Stimulated activated CD8-positive, alpha-beta memory T cell treated with anti-CD3 and anti-CD28 coated beads, Interleukin-12 subunit alpha, Interleukin-12 subunit beta, amount 100 ng/mL, for 1 hour (primary cell): ENCODE results near the gene MST1.

ENCODE experiments used
- DNase-seq: peaks from one replicate; pipeline ENCODE4 v3.0.0-alpha.2; 2020; ENCODE audit warnings: low read depth

Gene MST1

DNA sequence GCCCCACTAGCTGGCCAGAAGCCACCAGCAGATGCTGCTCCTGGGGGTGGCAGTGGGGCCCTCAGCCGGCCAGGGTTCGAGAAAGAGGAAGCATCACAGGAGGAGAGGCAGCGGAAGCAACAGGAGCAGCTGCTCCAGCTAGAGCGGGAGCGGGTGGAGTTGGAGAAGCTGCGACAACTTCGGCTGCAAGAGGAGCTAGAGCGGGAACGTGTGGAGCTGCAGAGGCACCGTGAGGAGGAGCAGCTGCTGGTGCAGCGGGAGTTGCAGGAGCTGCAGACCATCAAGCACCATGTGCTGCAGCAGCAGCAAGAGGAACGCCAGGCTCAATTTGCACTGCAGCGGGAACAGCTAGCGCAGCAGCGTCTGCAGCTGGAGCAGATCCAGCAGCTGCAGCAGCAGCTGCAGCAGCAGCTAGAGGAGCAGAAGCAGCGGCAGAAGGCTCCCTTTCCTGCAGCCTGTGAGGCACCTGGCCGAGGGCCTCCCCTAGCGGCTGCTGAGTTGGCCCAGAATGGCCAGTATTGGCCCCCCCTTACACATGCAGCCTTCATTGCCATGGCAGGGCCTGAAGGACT lies 32.6 kb downstream of the MST1 start:
- DNase-seq: no peak

DNA sequence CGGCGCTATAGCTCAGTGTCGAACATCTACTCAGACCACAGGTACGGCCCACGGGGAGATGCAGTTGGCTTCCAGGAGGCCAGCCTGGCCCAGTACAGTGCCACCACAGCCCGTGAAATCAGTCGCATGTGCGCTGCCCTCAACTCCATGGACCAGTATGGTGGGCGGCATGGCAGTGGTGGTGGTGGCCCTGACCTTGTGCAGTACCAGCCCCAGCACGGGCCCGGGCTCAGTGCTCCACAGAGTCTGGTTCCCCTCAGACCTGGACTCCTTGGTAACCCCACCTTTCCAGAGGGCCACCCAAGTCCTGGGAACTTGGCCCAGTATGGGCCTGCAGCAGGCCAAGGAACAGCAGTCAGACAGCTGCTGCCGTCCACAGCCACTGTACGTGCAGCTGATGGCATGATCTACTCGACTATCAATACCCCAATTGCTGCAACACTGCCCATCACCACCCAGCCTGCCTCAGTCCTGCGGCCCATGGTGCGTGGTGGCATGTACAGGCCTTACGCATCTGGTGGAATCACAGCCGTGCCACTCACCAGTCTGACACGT lies 33.5 kb downstream of the MST1 start:
- no peak for DNase-seq

DNA sequence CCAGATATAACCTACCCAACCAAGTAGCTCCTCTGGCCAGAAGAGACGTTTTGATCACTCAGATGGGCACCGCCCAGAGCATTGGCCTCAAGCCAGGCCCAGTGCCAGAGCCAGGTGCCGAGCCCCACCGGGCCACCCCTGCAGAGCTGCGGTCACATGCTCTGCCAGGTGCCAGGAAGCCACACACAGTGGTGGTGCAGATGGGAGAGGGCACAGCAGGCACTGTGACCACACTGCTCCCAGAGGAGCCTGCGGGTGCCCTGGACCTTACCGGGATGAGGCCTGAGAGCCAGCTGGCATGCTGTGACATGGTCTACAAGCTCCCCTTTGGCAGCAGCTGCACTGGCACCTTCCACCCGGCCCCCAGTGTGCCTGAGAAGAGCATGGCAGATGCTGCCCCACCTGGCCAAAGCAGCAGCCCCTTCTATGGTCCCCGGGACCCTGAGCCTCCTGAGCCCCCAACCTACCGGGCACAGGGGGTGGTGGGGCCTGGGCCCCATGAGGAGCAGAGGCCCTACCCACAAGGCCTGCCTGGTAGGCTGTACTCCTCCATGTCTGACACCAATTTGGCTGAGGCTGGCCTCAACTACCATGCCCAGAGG lies 34.2 kb downstream of the MST1 start:
- DNase-seq: no peak

DNA sequence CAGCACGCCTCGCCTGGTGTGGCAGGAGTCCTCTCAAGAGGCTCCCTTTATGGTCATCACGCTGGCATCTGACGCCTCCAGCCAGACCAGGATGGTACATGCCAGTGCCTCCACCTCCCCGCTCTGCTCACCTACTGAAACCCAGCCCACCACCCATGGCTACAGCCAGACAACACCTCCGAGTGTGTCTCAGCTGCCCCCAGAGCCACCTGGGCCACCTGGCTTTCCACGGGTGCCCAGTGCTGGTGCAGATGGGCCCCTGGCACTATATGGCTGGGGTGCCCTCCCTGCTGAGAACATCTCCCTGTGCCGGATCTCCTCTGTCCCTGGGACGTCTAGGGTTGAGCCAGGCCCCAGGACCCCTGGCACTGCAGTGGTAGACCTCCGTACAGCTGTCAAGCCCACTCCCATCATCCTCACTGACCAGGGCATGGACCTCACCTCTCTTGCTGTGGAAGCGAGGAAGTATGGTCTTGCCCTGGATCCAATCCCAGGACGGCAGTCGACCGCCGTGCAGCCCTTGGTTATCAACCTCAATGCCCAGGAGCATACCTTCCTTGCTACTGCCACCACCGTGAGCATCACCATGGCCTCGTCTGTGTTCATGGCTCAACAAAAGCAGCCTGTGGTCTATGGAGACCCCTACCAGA lies 35.0 kb downstream of the MST1 start:
- DNase-seq: no peak

DNA sequence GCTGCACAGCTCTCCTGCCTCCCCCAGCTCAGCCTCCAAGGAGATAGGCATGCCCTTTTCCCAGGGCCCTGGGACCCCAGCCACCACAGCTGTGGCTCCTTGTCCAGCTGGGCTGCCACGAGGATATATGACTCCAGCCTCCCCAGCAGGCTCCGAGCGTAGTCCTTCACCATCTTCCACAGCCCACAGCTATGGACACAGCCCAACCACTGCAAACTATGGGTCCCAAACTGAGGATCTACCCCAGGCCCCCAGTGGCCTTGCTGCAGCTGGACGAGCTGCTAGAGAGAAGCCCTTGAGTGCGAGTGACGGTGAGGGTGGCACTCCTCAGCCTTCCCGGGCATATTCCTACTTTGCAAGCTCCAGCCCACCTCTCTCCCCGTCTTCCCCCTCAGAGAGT lies 35.7 kb downstream of the MST1 start:
- DNase-seq: no peak

DNA sequence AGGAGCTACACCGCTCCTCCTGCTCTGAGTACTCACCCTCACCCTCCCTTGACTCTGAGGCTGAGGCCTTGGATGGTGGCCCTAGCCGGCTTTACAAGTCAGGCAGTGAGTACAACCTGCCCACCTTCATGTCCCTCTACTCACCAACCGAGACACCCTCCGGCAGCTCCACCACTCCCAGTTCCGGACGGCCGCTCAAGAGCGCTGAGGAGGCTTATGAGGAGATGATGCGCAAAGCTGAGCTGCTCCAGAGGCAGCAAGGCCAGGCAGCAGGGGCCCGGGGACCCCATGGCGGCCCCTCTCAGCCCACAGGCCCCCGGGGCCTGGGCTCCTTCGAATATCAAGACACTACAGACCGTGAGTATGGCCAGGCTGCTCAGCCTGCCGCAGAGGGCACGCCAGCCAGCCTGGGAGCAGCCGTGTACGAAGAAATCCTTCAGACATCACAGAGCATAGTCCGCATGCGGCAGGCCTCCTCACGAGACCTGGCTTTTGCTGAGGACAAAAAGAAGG lies 36.3 kb downstream of the MST1 start:
- DNase-seq: no peak

DNA sequence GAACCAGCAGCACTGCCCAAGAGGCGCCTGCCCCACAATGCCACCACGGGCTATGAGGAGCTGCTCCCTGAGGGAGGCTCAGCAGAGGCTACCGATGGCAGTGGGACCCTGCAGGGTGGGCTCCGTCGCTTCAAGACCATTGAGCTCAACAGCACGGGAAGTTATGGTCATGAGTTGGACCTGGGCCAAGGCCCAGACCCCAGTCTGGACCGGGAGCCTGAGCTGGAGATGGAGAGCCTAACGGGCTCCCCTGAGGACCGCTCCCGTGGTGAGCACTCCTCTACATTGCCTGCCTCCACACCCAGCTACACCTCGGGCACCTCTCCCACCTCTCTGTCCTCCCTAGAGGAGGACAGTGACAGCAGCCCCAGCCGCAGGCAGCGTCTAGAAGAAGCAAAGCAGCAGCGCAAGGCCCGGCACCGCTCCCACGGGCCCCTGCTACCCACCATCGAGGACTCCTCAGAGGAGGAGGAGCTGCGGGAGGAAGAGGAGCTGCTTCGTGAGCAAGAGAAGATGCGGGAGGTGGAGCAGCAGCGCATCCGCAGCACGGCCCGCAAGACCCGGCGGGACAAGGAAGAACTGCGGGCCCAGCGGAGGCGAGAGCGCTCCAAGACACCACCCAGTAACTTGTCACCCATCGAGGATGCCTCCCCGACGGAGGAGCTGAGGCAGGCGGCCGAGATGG lies 36.9 kb downstream of the MST1 start:
- DNase-seq: no peak

DNA sequence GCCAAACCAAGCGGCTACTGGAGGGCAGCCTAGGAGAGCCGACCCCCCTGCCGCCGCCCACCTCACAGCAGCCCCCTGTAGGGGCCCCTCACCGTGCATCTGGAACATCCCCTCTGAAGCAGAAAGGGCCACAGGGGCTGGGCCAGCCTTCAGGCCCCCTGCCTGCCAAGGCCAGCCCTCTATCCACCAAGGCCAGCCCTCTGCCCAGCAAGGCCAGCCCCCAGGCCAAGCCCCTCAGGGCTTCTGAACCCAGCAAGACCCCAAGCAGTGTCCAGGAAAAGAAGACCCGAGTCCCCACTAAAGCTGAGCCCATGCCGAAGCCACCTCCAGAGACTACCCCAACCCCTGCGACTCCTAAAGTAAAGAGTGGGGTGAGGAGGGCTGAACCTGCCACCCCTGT lies 38.6 kb downstream of the MST1 start:
- no peak for DNase-seq

DNA sequence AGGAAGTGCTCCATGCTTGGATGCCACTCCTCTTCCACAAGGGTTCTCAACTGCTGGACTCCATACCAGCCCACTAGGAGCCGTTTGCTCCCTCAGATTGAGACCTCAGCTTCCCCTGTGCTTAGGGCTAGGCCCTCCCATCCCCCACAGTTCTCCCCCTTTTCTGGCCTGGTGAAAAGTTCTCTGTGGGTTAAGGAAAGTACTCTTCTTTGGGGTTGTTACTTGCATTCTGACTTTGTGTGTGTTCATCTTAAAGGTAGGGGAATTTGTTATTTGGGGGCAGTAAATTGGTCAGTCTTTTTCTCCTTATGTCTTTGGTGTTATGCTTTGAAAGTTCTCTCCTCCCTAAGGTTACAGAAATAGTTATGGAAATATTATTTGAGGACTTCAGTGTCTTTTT lies 39.1 kb downstream of the MST1 start:
- DNase-seq: no peak

DNA sequence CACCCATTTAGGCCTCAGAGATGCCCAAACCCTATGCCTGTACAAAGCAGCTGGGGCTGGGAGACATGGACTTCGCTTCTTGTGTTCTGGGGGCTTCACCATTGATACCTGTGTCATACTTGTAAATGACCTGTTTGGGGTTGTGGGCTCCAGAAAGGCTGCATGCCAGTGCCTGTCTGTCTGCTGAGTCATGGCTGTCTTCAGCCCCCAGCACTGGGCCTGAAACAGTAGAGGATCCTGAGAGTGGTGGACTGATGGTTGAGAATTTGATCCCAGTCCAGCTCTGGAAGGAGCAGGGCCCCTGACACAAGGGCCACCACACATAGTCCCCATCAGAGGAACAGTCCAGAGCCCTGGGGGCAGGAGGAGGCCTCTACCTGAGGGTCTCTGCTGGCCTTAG lies 39.7 kb downstream of the MST1 start:
- DNase-seq: no peak

DNA sequence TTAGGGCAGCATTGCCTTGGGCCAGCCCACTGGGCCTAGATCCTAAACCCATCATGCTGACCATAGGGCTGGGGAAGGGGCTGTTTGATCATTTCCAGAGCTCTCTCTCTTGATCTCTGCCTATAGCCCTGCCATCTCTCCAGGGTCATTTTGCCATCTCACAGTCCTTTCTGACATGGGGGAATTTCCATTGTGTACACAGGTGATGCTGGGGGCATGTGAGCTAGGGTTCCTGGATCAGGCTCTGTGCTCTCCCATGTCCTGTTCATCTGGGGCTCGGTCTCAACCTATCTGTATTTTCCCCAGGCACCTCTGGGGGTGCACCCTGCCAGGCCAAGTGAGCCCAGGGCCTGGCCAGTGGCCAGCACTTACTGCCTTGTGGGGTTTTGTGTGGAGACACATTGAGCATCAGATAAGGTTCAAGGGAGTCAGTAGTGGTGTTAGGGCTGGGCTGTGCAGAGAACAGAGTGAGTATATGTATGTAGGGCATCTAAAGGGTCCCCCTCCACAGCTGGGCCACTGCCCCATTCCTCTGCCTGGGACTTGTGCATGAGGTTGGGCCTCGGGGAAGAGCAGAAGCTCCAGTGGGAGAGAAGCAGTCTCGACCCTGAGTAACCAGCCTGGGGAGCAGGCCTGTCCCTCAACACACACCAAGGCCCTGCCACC lies 40.8 kb downstream of the MST1 start:
- DNase-seq: no peak

DNA sequence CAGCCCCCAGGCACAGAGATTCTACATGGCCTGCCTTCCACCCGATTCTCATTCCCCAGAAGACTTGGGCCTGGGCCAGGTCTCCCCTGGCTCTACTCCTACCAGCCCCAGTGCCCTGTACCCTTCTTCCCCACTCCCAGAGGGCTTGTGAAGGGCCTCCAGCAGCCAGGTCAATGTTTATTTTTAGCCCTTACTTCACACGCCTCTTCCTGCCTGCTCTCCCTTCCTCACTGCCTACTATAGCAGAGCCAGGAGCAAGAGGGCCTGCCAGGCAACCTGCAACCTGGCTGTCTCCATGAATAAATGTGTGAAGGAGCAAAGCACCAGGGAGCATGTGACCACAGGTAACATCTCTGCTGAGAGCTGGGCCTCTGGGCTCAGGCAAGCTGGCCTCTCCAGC lies 41.5 kb downstream of the MST1 start:
- DNase-seq: no peak

DNA sequence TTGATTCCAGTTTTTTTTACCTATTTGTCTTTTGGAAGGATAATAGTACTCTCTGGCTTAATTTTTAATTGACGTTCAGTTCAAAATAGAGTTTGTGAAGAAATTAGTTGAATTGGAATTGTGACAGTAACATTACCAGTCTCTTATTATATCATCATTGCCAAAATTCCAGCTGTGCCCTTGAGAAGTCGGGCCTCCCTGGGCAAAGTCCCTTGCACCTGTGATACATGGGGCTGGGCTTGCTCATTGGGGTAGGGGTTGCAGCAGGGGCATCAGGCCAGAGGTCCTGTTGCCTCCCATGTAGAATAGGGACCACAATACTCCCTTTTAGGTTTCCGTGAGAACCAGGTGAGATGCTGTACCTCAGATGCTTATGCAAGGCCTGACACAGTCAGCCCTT lies 43.0 kb downstream of the MST1 start:
- no peak for DNase-seq

DNA sequence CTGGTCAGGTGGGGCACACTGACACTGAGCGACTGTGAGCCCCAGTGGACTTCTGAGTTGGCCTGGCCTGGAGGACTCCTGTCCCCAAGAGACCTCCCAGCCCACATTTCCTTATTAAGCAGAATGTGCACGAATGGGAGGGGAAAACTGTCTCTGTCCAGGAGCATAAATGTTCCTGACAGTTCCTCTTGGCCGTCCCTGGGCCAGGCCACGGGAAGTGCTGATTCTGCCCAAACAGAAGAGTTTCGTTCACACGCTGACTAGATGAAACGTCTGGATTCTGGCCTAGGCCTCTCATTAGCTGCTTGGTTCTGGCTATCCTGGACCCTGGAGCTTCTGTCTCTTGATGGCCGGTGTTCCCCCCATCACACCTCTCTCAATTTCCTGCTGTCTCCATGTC lies 44.6 kb downstream of the MST1 start:
- no peak for DNase-seq

DNA sequence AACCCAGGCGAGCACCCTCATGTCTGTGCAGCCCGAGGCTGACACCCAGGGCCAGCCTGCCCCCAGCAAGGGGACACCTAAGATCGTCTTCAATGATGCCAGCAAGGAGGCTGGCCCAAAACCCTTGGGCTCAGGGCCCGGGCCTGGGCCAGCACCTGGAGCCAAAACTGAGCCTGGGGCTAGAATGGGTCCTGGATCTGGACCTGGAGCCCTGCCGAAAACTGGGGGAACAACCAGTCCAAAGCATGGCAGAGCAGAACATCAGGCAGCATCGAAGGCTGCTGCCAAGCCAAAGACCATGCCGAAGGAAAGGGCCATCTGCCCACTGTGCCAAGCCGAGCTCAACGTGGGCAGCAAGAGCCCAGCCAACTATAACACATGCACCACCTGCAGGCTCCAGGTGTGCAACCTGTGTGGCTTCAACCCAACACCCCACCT lies 46.5 kb downstream of the MST1 start:
- no peak for DNase-seq

DNA sequence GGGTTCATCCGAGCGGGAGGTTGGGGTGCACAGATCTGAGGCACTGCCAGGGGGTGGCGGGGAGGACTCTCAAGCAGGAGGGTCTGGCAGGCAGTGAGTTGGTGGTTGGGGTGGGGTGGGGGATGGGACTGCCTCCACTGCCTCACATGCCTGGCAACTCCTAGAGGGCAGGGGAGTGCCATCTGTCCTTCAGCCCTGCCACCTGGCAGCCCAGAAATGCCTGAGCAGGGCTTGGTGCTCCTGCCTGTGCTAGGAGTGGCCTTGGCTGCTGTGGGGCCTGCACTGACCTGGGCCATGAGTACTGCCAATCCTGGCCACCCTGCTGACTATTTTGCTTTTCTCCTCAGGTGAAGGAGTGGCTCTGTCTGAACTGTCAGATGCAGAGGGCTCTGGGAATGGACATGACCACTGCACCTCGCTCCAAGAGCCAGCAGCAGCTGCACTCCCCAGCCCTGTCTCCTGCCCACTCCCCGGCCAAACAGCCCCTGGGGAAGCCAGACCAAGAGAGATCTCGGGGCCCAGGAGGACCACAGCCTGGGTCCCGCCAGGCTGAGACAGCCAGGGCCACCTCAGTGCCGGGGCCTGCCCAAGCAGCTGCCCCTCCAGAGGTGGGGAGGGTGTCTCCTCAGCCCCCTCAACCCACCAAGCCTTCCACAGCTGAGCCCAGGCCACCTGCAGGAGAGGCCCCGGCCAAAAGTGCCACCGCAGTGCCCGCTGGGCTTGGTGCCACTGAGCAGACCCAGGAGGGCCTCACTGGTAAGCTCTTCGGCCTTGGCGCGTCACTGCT lies 47.2 kb downstream of the MST1 start:
- no peak for DNase-seq

DNA sequence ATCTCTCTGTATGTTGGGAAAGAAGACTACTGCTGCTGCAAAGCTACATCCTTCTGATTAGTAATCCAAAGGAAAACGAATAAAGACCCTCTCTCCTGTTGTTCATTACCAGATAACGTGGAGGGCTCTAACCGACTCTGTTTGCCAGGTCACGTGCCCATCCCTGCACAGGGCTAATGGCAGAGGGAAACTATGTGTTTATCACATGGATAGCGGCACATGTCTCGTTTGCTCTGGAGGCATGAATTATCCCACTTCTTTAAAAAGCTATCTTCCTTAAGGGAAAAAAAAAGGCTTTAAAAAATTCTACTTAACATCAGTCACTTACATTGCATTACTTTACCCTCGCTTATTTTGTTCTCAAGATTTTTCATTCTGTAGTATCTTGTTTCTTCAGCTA lies 48.0 kb downstream of the MST1 start:
- DNase-seq: no peak

DNA sequence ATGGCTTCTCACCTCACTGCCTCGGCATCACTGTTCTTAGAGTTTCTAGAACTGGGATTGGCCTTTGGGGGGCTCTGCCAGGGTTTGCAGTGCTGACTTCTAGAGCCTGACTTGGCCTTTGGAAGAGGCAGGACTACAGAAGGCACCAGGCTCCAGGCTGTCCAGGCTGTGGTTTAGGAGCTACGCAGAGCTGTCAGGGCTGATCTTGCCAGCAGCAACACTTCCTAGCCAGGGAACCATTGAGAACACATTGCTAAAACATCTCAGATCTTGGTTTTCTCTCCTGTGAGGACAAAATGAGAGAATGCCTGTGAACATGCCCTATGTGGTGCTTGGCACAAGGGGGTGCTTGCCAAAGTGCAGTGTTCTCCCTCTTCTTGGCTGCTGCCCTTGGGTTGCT lies 49.7 kb downstream of the MST1 start:
- no peak for DNase-seq

DNA sequence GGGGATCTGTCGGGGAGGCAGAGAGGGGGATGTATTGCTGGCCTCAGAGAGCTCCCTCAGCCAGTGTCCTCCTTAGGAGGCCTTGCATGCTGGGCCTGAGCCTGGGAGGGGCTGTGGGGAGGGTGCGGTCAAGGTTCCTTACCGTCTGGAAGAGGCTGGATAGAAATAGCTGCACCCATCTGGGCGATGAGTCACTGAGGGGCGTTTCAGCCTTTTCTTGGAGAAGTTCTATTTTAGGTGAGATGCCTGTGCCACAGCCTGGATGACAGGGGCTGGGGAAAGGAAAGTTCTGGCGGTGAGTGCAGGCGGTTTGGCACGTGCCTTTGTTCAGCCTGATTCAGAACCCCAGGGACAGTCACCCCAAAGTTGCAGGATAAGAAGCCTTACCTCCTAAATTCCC lies 50.8 kb downstream of the MST1 start:
- no peak for DNase-seq

DNA sequence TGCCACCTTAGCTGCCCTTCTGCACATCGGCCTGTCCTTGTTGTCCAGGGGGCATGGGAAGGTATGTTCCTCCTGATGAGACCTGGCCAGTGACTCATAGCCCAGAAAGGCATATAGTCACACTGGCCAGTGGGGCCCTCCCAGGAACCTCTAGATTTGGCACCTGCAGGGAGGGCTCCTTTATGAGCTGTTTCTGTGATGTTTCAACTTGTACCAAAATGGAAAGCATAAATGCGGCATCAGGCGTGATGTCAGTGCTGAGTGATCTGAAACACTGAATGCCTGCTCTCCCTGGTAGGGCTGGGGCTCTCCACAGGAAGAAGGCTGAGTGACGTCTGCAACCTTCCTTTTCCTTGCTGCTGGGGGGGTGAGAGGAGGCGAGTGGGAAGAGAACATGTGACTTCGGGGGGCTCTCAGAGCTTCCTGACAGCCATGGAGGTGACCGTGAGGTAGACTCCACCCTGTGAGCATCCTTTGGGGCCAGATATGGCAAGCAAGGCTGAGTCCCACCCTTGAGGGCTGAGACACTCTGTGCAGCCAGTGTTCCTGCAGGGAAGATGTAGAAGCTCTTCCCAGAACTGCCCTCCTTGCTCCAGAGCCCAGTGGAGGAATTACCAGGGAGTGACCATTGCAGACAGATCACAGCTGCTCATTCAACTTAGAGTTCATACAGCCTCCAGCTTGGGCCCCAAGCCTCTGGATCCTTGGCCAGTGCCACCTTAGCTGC lies 52.2 kb downstream of the MST1 start:
- no peak for DNase-seq

DNA sequence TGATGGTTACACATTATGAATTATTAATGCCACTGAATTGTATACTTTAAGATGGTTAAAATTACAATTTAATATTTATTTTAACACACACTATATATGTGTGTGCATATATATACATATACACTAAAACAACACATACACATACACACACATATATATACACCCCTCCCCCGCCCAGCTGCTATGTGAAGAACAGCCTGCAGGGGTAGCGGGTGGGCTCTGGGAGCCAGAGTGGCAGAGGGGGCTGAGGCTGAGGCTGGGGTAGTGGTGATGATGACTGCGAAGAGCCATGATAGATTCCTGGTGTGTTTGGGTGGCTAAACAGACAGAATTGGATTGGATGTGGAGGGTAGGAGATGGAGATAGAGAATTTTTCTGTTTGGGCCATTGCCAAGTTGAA lies 54.5 kb downstream of the MST1 start:
- DNase-seq: no peak
